Tibial nerve (tissue), 4 donors: ENCODE measurements around the gene PCGF5. TPM values are rescaled to one million over a fixed set of nuclear protein-coding genes. Genes with fewer than 3 reads are reported as not detected.
A peak's percentile ranks its signal among the peaks of the same experiment; 100 is the strongest.

Experiments
- DNase-seq, 2 donors: peaks; one replicate each; pipeline ENCODE4 v3.0.0-alpha.2; 2019; ENCODE audit warnings: low spot score in 2 of 2
- H3K27ac ChIP-seq, 4 donors: fragments of 200-600 bp; sonication (generic) in 3 of 4; one replicate each; pipeline ENCODE4 v1.5.1; 2017 to 2019; ENCODE audit warnings: mild to moderate bottlenecking in 1 of 4
- H3K27me3 ChIP-seq, 2 donors: fragments of 200-600 bp; sonication (generic) in 1 of 2; one replicate each; pipeline versions ENCODE4 v1.5.1 to v1.6.0; 2017 to 2019
- H3K36me3 ChIP-seq, 3 donors: fragments of 200-600 bp; sonication (generic); one replicate each; pipeline ENCODE4 v1.5.1; 2018 to 2019
- H3K4me1 ChIP-seq, 4 donors: fragments of 200-600 bp; sonication (generic) in 3 of 4; one replicate each; pipeline ENCODE4 v1.5.1; 2017 to 2019
- H3K4me3 ChIP-seq, 4 donors: fragments of 200-600 bp; sonication (generic) in 3 of 4; one replicate each; pipeline ENCODE4 v1.5.1; 2017 to 2019; ENCODE audit warnings: mild to moderate bottlenecking in 1 of 4, moderate library complexity in 1 of 4
- H3K9me3 ChIP-seq, 4 donors: fragments of 200-600 bp; sonication (generic) in 3 of 4; one replicate each; pipeline ENCODE4 v1.5.1; 2017 to 2019
- EP300 ChIP-seq, 2 donors: sonication (generic); formaldehyde crosslinking; IDR thresholded peaks; one replicate each; pipeline ENCODE4 v1.6.1; 2017; ENCODE audit warnings: antibody characterized with exemption in 2 of 2, mild to moderate bottlenecking in 1 of 2
- POLR2A ChIP-seq, 2 donors: fragments of 450-650 bp; IDR thresholded peaks; one replicate each; pipeline ENCODE4 v1.6.1; 2017; ENCODE audit warnings: antibody characterized with exemption in 2 of 2, mild to moderate bottlenecking in 2 of 2, moderate library complexity in 2 of 2
- WGBS, 2 donors: methylation state at CpG; one replicate each; pipeline ENCODE4 v1.1.5; 2018; 5-methylcytosine and 5-hydroxymethylcytosine counted together
- total RNA-seq, 4 donors: library from RNA; depleted of rRNA; stranded (reverse); fragments of >200 nt; gene quantifications; one replicate each; pipeline ENCODE4 v1.1.0, GENCODE V29; 2016
- TF ChIP-seq, protein P1 (sequence below), 5 experiments: fragments of 200-600 bp in 3 of 5; fragments of 450-650 bp in 2 of 5; sonication (generic) in 3 of 5; IDR thresholded peaks; one replicate each; pipeline ENCODE4 v1.5.1; 2016 to 2019; ENCODE audit warnings: antibody characterized with exemption in 5 of 5, mild to moderate bottlenecking in 3 of 5, moderate library complexity in 2 of 5

PCGF5 gene
- total RNA-seq, 4 donors from 2014 or later: 29.6 to 59.9 (median 41.4) TPM

DNA sequence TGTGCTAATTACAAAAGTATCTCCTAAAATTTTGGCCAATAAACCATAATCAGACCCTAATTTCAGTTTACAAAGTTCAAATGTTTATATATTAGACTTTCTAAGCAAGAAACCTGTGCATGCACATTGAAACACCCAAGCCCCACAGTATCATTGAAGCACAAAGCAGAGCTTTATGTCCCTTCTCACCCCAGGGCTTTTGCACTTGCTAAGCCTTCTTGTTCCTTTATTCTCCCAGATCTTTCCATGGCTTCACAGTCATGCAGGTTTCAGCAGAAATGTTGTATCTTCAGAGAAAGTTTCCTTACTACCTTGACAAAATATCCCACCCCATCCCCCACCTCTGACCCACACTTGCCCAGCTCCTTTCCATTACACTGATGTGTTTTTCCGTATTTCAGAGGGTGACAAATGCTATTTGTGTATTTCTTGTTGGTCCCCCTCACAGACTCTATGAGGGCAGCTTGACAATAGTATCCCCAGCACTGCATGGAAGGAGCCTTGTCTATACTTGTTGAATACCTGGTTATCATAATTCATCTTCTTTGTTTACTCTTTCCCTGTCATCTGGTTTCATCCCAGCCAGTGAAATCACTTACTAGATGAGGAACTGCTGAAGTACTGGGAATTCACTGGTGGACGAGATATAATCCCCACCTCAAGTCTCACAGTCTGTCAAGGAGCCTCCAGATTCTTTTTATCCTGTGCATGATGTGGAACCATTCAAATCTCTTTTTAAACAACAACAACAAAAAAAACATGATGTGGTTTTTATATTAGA is 24.0 kb upstream of the PCGF5 start:
- no peak for DNase-seq
- Histone ChIP-seq H3K36me3 (no peaks in the 10 kb centered on the region), H3K9me3 (no peaks in the 10 kb centered on the region), H3K27me3 (no peaks in the 10 kb centered on the region), H3K4me3 (no peak overlapping the region), H3K4me1 (peaks cover 0 to 45% (median 25%) of the 10 kb centered on the region in 4 donors), H3K27ac (no peak overlapping the region)
- WGBS, 2 donors: 79 to 88% methylated on average over 2 of the region's 2 CpGs
- no peak for TF ChIP-seq POLR2A (IDR thresholded peaks at IDR 0.05)
- TF ChIP-seq, protein P1, sequence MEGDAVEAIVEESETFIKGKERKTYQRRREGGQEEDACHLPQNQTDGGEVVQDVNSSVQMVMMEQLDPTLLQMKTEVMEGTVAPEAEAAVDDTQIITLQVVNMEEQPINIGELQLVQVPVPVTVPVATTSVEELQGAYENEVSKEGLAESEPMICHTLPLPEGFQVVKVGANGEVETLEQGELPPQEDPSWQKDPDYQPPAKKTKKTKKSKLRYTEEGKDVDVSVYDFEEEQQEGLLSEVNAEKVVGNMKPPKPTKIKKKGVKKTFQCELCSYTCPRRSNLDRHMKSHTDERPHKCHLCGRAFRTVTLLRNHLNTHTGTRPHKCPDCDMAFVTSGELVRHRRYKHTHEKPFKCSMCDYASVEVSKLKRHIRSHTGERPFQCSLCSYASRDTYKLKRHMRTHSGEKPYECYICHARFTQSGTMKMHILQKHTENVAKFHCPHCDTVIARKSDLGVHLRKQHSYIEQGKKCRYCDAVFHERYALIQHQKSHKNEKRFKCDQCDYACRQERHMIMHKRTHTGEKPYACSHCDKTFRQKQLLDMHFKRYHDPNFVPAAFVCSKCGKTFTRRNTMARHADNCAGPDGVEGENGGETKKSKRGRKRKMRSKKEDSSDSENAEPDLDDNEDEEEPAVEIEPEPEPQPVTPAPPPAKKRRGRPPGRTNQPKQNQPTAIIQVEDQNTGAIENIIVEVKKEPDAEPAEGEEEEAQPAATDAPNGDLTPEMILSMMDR (IDR thresholded peaks at IDR 0.05): no peak
- no peak for TF ChIP-seq EP300 (IDR thresholded peaks at IDR 0.05)

DNA sequence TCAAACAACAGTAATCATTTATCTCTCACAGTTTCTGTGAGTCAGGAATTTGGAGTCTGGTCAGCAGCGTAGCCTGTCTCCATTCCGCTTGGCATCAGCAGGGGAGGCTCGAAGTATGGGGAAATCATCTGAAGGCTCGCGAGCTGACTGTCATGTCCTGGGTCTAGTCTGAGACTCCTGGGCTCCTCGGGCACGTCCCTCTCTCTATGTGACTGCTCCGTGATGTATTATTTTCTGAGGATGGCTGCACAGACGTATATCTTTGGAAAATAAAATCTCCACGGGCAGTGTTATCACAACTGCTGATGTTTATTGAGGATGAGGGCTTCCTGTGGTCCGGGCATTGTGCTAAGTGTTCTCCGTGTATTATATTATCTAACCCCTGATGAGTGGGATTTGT is 23.3 kb upstream of the PCGF5 start:
- DNase-seq: no peak
- peaks cover 0 to 47% (median 27%) of the 10 kb centered on the region in 4 donors for H3K4me1 ChIP-seq

DNA sequence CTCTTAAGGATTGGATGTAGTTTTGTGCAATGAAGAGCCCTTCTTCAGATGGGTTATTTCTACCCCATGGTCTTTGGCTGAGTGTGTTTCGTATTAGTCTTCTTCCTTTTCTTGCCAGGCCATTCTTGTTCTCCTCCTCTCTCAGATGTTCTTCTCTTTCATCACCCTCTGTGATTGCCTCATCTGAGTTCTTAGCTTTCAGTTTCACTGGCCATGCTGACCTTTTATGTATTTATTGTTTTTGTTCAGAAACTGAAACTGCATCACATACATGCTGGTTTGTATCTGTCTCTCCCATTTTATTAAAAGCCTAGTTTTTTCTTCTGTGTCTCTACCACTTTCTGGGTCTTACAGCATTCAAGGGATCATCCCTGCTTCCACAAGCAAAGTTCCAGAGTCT is 21.7 kb upstream of the PCGF5 start:
- WGBS, 2 donors: 26 to 44% methylated on average over 1 of the region's 1 CpG
- peak in 1 of 2 donors; percentile 53 for DNase-seq
- TF ChIP-seq, protein P1 (IDR thresholded peaks at IDR 0.05): no peak
- TF ChIP-seq POLR2A (IDR thresholded peaks at IDR 0.05) (no peak), EP300 (IDR thresholded peaks at IDR 0.05) (peak in 1 of 2 donors; percentile 79)
- no peaks in the 10 kb centered on the region for H3K9me3 ChIP-seq
- H3K36me3 ChIP-seq: no peaks in the 10 kb centered on the region
- H3K27me3 ChIP-seq: no peaks in the 10 kb centered on the region
- H3K4me3 ChIP-seq: no peak overlapping the region
- peak overlapping the region in 3 of 4 donors; percentile 47 to 79 (median 63) for H3K27ac ChIP-seq
- H3K4me1 ChIP-seq: peaks cover 0 to 54% (median 31%) of the 10 kb centered on the region in 4 donors

More for the DNA sequence above, 23.3 kb upstream of the PCGF5 start:
- Histone ChIP-seq H3K36me3 (no peaks in the 10 kb centered on the region), H3K4me3 (no peak overlapping the region), H3K27ac (no peak overlapping the region), H3K27me3 (no peaks in the 10 kb centered on the region), H3K9me3 (no peaks in the 10 kb centered on the region)
- WGBS, 2 donors: 82% methylated on average over 12 of the region's 12 CpGs
- TF ChIP-seq EP300 (IDR thresholded peaks at IDR 0.05): no peak
- no peak for TF ChIP-seq POLR2A (IDR thresholded peaks at IDR 0.05)
- TF ChIP-seq, protein P1 (IDR thresholded peaks at IDR 0.05): no peak

DNA sequence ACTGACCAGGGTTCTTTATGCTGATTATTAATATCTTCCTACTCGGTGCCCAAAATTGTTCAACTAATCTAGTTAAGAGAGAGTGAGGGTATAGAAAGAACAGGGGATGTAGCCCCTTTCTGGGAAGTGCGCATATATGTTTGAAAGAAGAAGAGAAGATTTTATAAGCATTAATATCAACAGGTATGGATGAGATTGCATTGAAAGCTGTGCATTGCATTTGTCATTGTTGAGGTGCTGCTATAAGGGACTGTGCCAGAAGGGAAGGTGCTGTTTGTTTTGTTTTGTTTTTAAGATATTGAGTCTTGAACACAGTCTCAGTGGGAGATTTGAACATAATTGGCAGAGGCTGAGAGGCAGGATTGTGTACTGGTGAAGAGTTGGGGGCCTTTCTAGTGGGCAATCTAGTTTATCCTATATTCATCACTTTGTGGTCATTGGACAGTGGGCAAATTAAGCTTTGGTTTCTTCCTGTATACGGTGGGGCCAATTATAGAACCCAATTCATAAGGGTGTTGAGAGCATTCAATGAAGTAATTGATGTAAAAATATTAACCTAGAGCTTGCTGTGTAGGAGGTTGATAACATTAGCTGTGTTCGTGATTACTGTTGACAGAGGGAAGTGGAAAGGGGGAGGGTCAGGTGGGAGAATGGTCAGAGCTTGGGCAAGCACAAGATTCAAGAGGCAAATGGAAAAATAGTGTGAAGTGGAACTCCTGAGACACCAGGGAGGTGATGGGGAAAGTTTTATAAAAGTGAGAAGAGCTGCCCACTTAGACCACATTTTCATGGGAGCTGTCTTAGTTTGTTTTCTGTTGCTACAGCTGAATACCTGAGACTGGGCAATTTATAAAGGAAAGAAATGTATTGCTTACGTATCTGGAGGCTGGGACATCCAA is 19.9 kb upstream of the PCGF5 start:
- TF ChIP-seq, protein P1 (IDR thresholded peaks at IDR 0.05): no peak
- TF ChIP-seq EP300 (IDR thresholded peaks at IDR 0.05) (no peak), POLR2A (IDR thresholded peaks at IDR 0.05) (no peak)
- peak overlapping the region in 3 of 4 donors; percentile 4 to 21 (median 13) for H3K27ac ChIP-seq

More for the DNA sequence above, 19.9 kb upstream of the PCGF5 start:
- H3K9me3 ChIP-seq: no peaks in the 10 kb centered on the region
- H3K4me1 ChIP-seq: peaks cover 0 to 59% (median 34%) of the 10 kb centered on the region in 4 donors
- no peaks in the 10 kb centered on the region for H3K27me3 ChIP-seq
- no peaks in the 10 kb centered on the region for H3K36me3 ChIP-seq
- 54% methylated on average over 5 of the region's 5 CpGs for WGBS, 2 donors
- H3K4me3 ChIP-seq: no peak overlapping the region
- no peak for DNase-seq
